Stimulated activated CD4-positive, alpha-beta T cell treated with anti-CD3 and anti-CD28 coated beads, Interleukin-12 subunit alpha, Interleukin-12 subunit beta, amount 100 ng/mL, for 48 hours (primary cell): ENCODE results near the gene CYFIP1.
A peak's percentile ranks its signal among the peaks of the same experiment; 100 is the strongest.

ENCODE experiments used
- DNase-seq, 3 donors: peaks; one replicate each; pipeline ENCODE4 v3.0.0-alpha.2; 2020; ENCODE audit warnings: low read depth in 2 of 3, low spot score in 1 of 3

The CYFIP1 gene

GRCh38 chr15:22918596-22919140, 61.5 kb downstream of the CYFIP1 start:
- no peak for DNase-seq

GRCh38 chr15:22918056-22918455, 62.1 kb downstream of the CYFIP1 start:
- no peak for DNase-seq

- DNase-seq, result no peak
Measured at GRCh38 chr15:22917556-22917955, 62.6 kb downstream of the CYFIP1 start.

DNA sequence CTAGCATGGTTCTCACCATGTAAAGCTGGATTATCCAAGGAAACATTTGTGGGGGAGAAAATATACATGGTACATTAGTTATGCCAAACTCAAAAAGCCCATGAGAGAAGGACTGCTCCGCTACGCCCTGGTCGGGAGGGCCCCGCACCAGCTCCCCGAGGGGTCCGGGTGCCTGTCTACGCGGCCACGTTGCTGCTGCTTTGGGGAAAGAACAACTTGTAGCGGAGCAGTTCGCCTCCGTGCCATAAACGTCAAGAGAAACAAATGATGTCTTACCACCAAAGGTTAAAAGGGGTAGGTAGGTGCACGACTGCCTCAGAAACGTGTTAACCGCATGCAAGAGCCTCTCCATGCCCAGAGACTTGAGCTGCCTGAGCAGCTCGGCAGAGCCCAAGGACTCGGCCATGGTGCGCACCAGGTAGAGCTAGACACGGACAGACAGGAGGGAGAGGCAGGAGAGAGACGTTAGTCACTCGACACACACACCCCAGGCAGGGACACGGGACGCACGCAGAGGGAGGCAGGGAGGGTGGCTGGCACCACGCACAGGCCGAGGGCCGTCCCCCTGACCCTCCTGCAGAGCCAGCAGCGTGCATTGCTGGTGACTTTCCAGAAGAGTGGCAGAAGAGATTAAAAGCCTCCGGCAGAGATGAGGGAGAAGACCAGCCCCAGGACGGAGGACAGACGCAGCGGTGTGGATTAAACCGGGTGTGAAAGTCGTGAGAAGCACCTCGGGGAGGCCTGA, 63.4 kb downstream of the CYFIP1 start:
- no peak for DNase-seq

GRCh38 chr15:22915866-22916515, 64.2 kb downstream of the CYFIP1 start:
- DNase-seq, result no peak

- DNase-seq, result no peak
Measured at GRCh38 chr15:22913646-22914380, 66.4 kb downstream of the CYFIP1 start.

- DNase-seq, result no peak
Measured at GRCh38 chr15:22912256-22912655, 67.9 kb downstream of the CYFIP1 start.

DNA sequence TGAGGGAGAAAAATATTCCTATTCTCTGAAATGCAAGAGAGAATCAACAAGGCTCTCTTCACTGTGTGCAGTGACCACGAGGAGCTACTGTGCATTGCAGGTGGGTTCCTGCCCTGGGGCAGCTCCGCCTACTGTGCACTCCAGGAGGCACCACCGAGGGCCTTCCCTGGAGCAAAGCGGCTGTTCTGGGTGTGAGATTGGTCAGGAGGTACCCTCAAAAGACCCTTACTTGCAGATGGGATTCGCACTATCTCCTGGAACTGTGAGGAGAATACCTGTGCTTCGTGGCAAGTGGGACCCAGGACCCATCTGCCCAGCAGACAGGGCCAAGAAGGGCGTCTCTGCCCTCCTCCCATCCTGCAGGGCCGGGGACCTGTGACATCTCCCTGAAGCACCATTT, 68.9 kb downstream of the CYFIP1 start:
- no peak for DNase-seq

DNA sequence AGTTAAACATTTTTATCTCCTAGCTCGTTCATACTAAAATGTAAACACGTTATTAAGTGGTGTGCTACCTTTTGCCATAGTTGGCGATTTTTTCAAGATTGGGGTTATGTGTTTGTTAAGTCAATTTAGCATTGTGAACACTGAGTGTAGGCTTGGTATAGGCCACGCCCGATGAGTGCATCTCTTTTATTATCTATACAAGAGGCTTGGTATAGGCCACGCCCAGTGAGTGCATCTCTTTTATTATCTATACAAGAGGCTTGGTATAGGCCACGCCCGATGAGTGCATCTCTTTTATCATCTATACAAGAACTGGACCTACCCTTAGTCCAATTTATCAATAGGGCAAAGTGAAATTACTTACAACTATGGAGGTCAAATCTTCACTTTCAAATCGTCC, 71.3 kb downstream of the CYFIP1 start:
- DNase-seq, result no peak

DNA sequence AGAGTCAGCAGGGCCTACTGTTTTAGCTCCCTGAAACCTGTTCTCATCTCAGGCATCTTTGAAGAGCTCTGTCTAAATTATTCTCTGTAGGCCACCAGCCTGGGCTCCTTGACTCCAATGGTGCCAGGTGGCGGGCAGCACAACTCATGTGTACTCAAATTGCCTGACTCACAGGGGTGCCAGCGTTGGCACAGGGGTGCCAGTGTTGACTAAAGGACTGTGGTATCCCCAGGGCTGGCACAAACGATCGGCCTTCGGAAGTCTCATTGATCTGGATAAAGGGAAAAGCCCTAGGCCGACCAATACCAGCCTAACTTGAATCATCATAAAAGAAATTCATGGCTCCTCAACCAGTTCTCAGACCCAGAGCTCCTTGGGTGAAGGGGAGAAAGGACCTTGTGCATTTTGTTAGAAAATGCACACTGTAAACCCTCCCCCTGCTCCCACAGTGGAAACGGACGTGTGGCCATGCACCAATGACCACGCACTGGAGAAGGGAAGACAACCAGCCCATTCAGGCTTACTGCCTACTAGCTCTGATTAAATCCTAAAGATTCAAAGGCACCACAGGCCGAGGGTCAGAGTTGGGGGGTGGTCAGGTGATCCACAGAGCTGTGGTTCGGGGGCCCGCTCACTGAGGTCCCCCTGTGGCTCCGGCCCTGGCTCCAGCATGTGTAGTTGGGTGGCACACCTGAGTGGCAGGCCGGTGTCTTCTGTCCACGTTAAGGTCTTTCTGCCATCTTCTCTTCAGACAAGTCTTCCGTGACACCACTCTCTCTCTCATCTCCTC, 72.8 kb downstream of the CYFIP1 start:
- DNase-seq, result no peak

GRCh38 chr15:22904736-22905135, 75.4 kb downstream of the CYFIP1 start:
- DNase-seq, result no peak

GRCh38 chr15:22903961-22904534, 76.1 kb downstream of the CYFIP1 start:
- no peak for DNase-seq

- DNase-seq, result no peak
Measured at GRCh38 chr15:22903427-22903826, 76.7 kb downstream of the CYFIP1 start.

- no peak for DNase-seq
Measured at GRCh38 chr15:22902981-22903380, 77.2 kb downstream of the CYFIP1 start.

DNA sequence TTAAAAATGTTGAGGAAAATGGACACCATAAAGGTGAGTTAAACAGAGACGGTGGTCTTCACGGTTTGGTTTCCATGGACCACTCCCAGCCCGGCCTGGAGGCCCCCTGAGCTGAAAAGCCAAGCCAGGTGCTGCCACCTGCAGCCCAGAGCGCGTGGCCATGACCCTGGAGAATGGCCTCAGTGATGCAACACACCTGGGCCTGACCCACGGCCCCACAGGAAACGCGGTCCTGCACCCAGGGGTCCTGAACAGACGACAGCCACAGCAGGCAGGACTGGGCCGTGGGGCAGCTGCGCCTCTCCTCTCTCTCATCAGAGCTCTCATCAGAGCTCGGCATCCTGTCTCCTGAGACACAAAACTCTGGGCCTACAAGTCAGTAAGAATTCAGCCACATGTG, 77.6 kb downstream of the CYFIP1 start:
- DNase-seq, result no peak

DNA sequence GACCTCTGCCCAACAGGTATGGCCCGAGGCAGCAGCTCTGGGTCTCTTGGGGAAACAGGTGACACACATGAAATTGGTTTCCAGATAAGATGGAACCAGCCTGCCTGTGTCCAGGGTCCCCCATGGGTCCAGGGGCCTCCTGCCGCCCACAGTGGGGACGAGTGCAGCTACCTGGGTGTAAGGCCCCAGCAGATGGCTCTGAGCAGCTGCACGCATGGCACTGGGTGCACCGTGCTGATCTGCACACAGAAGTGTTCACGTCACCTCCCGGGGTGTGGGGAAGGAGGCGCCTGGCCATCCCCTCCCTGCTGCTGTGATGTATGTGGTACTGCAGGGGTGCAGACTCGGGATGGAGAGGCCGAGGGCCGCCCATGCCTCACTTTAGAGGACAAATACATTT, 78.1 kb downstream of the CYFIP1 start:
- no peak for DNase-seq

DNA sequence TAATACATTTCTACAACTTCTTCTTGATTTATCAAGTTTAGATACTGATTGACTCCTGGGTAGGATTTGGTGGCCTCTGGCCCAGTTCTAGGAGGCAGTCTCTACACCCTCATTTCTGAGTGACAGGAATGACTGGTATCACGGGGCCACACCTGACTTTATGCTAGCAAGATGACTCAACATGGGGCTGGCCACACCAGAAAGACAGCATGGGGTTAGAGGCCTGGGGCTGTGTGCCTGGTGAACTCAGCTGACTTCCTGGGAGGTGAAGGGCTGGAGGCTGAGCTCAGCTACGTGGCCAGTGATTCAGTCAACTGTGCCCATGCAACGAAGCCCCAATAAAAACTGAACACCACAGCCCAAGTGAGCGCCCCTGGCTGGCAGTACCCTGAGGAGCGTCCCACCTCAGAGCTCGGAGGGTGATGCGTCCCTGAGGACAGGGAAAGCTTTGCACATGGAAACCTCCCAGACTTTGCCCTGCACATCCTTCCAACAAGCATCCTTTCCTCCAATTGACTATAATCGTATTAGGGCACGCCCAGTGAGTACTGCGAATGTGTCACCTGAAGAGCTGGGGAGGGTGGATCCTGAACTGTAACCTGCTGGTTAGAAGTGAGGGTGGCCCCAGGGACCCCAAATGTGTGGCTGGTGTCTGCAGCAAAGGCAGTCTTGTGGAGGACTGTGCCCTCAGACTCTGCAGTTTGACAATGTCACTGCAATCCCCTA, 84.5 kb downstream of the CYFIP1 start:
- peak; percentile 8 to 10 (median 10) for DNase-seq

DNA sequence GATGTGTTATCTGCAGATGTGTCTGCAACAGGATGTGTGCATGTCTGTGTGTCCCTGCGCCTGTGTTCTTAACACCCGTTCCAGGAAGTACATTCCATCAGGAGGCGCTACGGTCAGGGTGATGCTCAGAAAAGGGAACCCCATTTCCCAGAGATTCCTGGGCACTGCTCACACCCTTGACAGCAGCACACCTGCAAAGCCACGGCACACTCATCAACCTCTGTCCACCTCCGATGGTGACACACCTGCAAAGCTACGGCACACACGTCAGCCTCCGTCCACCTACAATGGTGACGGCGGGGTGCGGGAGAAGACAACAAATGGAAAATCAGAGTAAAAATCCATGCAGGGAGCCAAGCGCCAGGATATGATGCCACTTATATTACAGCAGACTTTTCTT, 86.3 kb downstream of the CYFIP1 start:
- DNase-seq, result no peak

DNA sequence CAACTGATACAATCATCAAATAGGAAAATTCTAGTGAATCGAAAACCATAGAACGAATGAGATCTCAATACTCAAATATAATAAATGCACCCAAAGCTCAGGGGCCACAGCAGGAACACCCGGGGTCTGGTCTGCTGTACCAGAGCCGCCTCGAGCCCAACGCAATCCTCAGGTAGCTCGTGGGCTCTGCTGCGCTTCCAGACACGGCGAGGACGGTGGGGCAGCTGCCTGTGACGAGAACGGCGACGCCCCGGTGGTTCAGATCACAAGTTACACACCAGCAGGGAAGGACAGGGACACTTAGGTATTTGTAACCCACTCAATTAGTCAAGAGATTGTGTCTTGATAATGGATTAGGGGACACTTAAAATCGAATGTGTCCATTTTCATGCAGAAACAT, 87.1 kb downstream of the CYFIP1 start:
- no peak for DNase-seq

DNA sequence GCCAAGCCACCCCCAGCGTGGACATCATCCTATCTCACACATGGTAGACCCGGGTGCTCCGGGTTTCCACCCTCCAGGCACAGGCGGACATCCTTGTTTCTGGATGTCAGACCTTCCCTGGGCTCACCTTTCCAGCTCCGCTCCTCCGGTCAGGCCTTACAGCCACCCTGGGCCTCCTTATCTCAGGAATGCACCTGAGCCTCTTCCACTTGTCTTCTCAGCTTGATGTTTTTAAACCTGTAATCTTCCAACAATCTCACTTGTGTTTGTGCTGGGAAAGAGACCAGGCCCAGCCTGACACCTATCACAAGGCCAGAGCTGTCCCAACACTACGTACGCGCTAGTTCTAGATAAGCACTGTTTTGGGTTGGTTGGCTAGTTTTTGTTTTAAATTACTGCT, 87.8 kb downstream of the CYFIP1 start:
- DNase-seq, result no peak
